T-helper 9 cell (primary cell): ENCODE results near the gene PITPNM3.

Experiments
- DNase-seq: peaks from one replicate; pipeline ENCODE4 v3.0.0-alpha.2; 2020

Gene PITPNM3

GRCh38 chr17:6551356-6551755 is 5.0 kb downstream of the PITPNM3 start:
- DNase-seq, result no peak

DNA sequence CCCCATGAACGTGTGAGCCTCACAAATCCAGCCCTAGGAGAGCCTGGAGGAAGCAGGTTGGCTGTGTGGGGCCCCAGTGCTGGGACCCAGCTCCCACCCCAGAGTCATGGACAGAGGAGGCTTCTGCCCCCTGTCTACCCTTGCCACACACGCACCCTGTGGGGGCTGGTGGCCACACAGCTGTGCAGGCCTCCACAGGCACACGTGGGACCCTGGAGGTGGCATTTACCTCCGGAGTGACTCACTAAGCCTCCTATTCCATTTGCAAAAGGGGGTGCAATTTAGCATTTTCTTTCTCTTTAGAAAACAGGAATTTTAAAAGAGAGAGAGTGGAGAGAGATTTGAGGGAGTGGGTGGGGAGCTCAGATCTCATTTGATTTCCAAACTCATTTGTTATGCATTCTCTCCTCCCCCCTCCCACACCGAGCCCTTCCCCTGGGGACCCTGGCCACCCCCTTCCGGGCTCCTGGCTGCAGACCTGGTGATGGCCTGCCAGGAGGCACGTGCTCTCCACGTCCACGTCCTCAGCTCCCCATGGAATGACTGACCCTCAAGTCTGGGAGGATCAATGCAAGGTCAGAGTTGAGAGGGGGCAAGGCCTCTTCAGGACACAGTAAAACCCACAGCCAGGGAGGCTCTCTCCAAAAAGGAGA is 6.8 kb downstream of the PITPNM3 start:
- no peak for DNase-seq

- DNase-seq, result no peak
Measured at GRCh38 chr17:6548578-6549330, 7.6 kb downstream of the PITPNM3 start.

DNA sequence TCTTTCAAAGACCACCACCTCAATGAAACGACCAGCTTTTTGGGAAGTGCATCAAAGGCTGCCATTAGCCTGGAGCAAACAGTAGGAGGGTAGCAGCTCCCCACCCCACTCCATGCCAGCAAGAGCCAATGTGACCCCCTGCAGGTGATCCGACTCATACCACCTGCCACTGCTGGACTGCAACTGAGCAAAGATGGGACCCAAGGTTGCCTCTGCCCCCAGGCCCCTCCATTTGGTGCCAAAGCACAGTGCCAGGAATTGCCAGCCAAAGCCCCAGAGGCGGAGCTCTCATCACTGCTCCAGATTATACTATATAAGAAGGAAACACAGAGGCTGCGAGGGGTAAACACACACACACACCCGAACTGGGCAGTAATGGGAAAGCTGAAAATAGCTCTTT is 8.3 kb downstream of the PITPNM3 start:
- DNase-seq, result no peak

GRCh38 chr17:6547336-6547735 is 9.0 kb downstream of the PITPNM3 start:
- DNase-seq, result no peak

DNA sequence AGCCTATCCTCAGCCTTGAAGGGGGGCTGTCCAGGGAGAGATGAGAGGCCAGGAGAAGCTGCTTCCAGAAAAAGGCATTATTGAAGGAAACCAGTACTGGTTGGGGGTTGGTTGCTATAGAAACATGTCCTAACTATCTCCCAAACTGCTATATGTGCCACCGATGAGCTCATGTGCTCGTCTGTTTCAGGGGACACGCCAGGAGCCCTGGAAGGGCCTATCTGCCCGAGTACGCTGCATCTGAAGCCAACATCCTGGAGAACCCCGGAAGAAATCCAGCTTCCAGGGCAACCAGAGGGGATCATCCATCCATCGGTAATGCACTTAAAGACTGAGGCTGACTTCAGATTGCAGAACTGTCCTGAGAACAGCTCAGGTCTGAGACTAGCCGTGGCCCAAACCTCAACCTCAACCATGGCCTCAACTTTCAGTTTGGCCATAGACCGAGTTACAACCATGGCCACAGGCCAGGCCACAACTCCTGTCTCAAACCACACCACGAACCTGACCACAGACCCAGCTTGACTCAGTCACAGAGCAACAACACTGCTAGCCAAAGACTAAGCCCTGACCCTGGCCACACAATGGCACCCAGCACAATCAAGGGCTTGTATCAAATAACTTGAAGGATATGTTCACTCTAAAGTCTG is 10.2 kb downstream of the PITPNM3 start:
- no peak for DNase-seq

DNA sequence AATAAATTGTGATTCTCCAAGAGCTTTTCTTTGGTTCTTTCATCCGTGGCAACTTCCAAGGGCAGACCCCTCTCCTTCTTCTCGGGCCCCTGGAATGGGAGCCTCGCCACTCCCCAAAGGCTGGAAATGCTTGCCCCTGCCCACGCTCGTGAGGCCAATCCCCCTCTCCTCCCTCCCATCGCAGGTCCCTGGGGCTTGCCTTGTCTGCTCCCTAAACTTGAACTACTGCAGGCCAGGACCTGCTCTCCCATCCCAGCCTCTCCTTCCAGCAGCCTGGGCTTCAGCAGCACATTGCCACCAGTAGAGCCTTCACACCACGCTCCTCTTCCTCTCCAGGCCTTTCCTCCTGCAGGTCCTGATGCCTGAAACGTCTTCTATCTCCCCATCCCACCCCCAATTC is 11.1 kb downstream of the PITPNM3 start:
- no peak for DNase-seq

GRCh38 chr17:6544011-6544370 is 12.4 kb downstream of the PITPNM3 start:
- no peak for DNase-seq

GRCh38 chr17:6543079-6544010 is 13.0 kb downstream of the PITPNM3 start:
- DNase-seq, result no peak

DNA sequence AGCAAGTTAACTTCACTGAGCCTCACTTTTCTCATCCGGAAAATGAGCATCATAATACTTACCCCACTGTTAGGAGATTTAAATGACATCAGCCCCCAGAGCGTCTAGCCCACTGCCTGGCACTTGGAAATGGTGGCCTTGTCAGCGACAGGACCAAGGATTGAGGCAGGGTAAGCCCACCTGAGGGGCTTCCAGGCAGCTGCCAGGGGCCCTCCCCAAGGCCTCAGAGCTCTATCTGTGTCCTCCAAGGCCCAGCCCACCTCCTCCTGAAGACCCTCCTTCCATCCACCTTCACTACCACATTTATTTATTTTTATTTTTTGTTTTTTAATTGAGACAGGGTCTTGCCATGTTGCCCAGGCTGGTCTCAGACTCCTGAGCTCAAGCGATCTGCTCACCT is 13.8 kb downstream of the PITPNM3 start:
- DNase-seq, result no peak

GRCh38 chr17:6541886-6542285 is 14.5 kb downstream of the PITPNM3 start:
- no peak for DNase-seq

DNA sequence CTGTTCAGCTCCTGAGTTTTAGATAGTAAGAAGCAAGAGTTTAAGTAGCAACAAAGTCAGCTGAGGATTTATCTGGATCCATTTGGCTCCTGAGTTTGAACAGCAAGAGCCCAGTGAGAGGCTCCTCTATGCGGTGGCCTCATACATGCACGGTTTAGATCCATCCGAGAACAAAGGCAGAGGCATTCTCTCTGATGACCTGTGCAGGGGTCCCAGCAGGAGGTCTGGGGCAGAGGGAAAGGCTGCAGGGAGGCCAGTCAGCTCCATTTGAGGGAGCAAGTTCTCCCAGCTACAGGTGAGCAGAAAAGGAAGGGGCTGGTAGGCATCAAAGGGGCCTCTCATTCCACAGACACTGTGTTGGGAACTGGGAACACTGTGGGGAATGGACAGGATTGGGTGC is 16.5 kb downstream of the PITPNM3 start:
- DNase-seq, result no peak

GRCh38 chr17:6536566-6537065 is 19.7 kb downstream of the PITPNM3 start:
- DNase-seq, result no peak

DNA sequence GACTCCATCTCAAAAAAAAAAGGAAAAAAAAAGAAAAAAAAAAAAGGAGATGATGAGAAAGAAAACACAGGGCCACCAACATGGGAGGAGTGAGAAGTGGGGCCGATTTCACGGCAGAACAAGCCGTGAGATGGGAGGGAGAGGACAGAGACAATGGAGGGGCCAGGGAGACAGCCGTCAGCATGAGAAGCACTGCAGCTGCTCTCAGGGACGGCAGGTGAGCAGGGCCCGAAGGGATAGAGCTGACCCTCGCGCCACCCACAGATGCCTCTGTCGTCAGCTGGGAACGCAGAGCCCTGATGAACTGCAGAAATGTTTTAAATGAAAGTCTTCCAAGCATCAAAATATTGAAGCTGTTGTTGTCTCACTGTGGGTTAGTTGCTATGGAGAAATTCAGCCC is 20.3 kb downstream of the PITPNM3 start:
- no peak for DNase-seq

- DNase-seq, result no peak
Measured at GRCh38 chr17:6534846-6535514, 21.4 kb downstream of the PITPNM3 start.

GRCh38 chr17:6532441-6532885 is 23.9 kb downstream of the PITPNM3 start:
- DNase-seq, result no peak

DNA sequence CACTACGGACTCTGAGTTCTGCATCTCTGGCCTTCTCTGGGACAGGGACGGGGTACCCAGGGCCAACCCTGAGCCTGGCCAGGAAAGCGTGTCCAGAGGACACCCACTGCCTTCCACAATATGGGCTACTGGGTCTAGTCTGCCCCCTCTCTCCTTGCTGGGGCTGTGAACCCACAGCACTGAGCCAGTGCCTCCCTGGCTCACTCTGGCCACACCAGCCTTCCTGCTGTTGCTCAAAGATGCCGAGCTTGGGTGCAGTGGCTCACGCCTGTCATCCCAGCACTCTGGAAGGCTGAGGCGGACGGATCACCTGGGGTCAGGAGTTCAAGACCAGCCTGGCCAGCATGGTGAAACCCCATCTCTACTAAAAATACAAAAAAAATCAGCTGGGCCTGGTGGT is 24.8 kb downstream of the PITPNM3 start:
- DNase-seq, result no peak

DNA sequence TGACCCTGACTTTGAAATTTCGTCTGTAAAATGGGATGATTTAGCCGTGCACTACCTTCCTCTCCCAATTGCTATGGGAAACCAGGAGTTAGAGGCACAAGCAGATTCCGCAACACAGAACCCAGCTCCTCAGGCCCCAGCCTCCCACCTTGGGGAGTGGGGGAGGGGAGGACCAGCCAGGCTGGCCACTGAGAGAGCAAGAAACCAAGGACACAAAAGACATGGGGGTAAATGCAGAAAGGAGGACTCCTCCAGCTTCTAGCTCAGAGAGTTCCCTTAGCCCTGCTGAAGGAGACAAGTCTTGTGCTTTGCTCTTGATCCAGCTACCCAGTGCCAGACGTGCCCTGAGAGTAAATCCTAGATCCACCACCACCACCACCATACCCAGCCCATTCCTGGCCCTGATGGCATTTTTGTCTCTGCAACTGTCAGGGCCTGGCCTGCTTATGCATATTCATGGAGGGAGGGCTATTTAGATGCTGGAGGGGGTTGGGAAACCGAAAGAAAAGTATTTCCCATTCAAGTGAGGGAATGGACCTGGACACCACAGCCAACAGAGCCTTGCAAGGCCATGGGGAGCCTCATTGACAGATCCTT is 25.9 kb downstream of the PITPNM3 start:
- DNase-seq, result no peak

GRCh38 chr17:6528557-6528956 is 27.8 kb downstream of the PITPNM3 start:
- no peak for DNase-seq

GRCh38 chr17:6526362-6527152 is 29.8 kb downstream of the PITPNM3 start:
- DNase-seq, result no peak

DNA sequence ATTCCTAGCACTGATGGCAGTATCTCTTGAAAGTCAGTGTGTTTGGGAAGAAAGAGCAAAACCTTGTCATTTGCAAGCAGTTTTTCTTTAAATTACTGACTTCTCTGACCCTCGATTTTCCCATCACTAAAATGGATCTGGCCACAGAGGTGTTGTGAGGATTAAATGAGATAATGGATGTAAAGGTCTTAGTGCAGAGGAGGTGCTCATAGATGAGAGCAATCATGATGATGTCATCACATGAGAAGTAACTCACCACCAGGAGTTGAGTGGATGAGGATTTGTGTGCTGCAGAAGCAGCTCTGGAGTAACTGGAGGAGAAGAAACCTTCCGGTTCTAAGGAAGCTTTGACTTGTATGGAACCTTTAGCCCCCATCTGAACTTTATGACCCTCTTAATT is 30.6 kb downstream of the PITPNM3 start:
- no peak for DNase-seq
